Islet of Langerhans (tissue), 1 donor: Measurements from ENCODE around the gene TMPRSS7.
"Not testable (repeated sequence)": the region's sequence is repeated elsewhere in the genome, so short reads cannot be mapped to it uniquely, and the experiment has no call there.

ENCODE experiments used
- FAIRE-seq: peaks from one replicate; lab custom pipeline; 2011; peaks lifted over from hg19 to GRCh38; lab: Jason Lieb, UNC

Gene TMPRSS7

DNA sequence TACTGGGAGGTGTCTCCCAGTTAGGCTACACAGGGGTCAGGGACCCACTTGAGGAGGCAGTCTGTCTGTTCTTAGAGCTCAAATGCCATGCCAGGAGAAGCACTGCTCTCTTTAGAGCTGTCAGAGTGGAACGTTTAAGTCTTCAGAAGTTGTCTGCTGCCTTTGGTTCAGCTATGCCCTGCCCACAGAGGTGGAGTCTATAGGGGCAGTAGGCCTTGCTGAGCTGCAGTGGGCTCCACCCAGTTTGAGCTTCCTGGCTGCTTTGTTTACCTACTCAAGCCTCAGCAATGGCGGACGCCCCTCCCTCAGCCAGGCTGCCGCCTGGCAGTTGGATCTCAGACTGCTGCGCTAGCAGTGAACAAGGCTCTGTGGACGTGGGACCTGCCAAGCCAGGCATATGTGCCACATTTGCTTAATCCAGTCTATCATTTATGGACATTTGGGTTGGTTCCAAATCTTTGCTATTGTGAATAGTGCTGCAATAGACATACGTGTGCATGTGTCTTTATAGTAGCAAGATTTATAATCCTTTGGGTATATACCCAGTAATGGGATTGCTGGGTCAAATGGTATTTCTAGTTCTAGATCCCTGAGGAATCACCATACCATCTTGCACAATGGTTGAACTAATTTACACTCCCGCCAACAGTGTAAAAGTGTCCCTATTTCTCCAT lies 38.0 kb downstream of the TMPRSS7 start:
- not testable (repeated sequence) for FAIRE-seq

DNA sequence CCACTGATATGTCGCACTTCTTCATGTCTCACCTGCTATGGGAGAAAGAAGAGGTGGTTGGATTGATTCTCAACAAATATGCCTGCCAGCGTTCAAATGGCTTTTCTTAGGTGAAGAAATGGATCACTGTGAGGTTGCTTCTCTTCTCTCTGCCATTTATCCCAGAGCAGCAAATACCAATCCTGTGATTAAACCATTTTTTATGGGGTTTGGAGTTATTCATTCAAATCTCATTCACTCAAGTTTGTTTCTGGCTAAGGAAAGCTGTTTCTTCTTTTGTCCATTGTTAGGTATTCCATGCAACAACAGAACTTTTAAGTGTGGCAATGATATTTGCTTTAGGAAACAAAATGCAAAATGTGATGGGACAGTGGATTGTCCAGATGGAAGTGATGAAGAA lies 39.5 kb downstream of the TMPRSS7 start:
- FAIRE-seq: no peak

DNA sequence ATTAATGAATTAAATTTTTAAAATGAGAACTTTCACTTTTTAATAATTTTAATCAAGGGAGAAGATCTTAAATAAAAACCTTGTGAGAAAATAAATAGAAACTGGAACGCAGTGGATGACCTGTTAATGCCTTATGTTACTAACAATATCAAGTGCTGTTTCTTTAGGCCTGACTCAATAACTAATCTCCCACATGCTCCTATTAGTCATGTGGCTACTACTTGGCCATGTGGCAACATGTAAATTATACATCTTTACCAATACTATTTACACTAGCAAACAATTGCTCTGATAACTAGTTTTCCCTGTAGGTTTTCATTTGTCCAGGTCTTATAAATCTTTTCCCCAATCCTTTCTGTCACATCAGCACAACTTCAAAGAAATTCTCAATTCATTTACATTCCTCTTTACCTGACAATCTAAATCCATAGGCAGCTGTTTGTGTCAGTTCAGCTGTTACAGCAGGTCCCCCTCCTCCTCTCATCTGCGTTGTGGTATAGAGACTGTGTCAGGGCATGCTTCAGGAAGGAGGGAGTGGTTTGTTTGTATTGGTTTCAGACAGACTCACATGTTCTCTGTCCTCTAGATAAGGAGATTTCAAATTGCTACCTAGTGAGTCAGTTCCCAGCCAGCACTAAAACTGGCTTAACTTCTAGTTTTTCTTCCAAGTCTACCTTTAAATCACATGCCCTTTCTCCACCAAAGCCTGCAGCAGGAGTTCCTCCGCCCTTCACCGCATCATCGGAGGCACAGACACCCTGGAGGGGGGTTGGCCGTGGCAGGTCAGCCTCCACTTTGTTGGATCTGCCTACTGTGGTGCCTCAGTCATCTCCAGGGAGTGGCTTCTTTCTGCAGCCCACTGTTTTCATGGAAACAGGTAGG lies 40.3 kb downstream of the TMPRSS7 start:
- FAIRE-seq: no peak

DNA sequence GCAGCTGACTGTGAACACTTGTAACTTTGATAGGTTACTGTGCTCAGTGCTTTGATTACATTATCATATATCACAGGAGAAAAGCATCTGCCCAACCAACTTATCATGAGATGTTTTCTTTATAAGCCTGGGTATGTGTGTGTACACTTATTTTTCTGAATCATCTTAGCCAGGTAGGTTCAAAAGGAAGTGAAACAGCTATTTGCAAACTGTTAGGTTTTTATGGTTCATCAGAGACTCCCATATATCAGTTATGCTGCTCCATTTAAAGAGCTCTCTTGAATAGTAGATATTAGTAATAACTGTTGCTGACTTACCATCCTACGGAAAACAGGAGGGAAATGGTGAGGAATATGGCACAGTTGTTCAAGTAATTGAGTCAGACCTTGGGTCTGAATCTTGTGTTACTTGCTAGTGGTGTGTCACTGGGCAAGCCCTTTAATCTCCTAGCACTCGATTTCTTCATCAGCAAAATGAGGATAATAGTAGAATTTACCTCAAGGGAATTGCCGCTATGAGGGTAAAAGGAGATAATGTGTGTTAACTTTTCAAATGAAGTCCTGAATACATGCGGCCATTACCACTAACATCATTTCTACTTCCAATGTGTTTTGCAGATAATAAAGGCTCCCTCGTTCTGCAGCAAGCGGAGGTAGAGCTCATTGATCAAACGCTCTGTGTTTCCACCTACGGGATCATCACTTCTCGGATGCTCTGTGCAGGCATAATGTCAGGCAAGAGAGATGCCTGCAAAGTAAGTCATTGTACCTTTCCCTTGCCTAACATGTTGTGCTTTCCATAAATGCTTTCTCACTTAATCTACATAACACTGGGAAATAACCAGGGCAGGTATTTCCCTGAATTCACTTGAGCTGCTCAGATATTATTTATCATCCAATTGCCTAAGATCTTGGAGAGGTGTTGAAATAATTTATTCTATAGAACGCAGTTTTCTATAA lies 43.9 kb downstream of the TMPRSS7 start:
- no peak for FAIRE-seq

DNA sequence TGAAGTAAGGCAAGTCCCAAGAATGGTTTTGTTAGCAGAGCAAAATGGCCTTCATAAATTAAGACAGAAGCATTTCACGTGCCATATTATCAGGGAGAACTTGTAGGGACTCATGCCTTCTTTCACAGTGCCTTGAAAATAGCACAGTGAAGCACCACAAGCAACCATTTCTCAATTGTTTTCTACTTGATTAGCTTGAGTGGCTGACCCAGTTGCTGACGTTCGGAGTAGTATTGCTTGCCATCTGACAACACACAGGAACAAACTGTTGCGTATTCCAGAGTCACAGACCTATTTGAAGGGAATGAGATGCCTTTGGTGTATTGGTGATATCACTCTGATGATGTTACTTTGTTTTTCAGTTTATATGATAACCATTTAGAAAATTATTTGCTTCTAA lies 48.7 kb downstream of the TMPRSS7 start:
- no peak for FAIRE-seq

DNA sequence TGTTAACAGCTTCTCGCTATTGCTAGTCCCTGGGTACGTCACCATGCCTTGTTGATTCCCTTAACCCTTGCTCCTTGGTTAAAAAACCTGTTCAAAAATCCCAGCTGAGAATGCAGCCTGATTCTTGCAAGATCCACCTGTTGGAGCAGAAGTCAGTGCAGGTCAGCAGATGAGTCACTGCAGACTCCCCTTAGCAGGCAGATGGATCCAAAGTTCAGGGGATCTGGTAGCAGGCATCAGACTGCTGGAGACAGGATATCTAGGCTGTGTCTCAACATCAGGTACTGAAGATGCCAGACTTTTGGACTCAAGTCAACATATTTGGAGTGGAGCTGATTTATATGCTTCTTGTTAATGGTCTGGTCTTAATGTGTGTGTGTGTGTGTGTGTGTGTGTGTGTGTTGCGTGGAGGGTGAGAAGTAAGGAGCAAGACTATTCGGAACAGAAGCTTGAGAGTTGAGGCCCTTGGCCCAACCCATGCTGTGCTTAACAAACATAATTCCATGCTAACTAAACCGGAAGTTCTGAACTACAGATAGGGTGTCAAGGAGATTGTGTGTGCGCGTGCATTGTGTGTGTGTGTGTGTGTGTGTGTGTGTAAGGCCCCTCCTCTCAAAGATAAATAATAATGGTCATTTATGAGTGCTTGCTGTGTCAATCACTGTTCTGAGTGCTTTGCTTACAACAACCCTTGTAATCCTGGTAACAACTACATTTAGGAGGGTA lies 50.6 kb downstream of the TMPRSS7 start:
- FAIRE-seq: no peak

DNA sequence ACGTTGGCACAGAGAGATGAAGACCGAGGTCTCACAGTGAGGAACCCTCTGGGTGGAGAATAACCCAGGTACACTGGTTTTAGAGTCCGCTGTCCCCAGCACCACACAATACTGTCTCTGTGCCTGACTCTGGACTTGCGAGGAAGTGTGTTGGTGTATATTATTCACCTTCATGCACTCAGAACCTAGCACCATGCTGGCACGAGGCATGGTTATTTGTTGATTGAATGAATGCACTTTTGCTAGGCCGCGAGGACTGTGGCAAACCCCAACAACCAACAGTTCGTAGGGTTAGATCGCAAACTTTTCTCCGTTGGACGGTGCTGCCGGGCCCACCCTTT lies 51.2 kb downstream of the TMPRSS7 start:
- no peak for FAIRE-seq

DNA sequence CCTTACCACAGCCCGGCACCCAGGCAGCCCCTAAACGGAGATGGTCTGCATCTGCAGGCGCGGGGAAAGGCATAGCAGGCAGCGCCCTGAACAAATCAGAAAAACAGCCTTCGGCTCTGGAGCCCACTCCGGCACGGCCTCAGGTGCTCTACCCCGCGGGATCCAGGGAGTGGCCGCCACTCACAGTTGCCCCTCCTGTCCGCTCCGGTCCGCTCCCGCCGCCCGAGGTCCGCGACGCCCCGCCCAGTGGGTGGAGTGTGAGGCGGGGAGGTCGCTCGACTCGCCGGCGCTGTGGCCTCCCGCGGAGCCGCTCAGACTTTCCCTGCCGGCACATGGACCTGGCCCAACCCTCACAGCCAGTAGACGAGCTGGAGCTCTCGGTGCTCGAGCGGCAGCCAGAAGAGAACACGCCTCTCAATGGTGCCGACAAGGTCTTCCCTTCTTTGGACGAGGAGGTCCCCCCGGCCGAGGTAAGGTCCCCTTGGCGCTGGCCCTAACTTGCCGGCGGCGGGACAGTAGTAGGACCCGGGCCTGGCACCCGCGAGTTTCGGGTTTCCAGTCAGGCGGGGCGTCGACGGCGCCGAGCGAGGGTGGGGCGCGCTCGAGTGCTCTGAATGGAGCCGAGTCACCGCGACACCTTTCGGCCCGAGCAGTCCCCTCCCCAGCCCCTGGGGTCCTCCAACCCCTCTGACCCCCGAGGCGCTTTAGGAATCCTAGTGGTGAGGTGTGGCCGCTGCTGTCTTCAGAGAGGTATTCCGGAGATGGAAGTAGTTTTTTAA lies 51.7 kb downstream of the TMPRSS7 start, which contains the start of gene C3orf52:
Gene C3orf52, plus strand, starts transcription at position 314 of the 779 bp plus-strand sequence. Its CDS starts 19 bp downstream, at position 333.
- FAIRE-seq: no peak

DNA sequence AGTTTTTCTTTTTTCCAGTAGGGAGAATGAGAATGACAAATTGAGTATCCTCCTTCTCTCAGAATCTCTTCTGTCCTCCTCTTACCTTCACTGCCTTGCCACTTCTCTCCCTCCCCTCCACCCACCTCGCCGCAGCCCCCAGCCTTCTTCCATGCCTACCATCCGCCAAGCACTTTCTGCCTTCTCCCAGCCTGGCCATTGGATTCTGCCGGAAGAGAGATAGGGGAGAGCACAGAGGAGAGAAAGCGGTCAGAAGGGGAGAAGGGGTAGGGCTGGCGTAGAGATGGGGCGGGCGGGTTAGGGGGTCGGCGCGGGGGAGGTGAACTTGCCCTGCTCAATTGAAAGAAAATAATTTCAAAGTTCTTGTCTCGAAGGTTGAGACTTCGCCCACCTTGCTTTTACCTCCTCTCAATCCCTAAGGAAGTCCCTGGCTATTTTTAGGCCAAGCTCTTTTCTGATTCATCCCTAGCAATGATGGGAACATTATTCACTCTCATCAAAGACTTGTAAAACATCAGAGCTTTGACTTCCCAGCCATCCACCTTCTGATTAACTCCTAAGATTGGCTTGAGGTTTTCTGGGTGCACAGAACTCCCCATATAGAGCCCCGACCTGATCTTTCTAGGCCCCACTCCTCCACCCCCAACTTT lies 52.5 kb downstream of the TMPRSS7 start:
- no peak for FAIRE-seq

DNA sequence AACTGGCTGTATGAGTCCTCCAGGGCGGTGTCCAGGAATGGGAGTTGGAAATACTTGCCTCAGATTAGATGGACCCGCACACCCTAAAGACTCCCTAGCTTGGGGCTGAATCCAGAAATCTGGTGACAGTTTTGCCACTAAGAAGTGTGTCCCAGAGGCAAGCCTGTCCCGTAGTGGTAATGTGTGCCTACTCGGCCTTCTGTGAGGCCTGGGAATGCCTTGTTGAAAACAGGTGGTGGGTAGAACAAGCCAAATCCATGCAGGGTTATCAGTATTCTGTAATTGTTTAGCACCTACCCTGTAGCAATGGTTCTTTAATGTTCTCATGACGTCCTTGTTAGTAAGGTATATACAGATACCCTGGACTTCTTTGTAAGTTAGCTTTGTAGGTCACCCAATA lies 53.2 kb downstream of the TMPRSS7 start:
- FAIRE-seq: no peak

DNA sequence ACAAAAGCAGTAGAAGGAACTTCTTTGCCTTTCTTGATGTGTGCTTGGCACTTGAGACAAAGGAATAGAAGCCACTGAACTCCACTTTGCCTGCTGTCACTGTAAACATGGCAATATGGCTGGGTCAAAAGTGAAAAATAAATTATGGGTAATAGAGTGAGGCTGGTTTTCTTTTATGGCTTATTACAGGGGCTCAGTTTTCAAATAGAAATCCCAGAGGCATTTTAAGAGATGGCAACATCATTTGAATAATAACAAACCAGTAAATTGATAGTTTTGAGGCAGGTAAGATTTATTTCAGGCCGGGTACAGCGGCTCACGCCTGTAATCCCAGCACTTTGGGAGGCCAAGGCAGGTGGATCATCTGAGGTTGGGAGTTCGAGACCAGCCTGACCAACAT lies 54.4 kb downstream of the TMPRSS7 start:
- FAIRE-seq: no peak

DNA sequence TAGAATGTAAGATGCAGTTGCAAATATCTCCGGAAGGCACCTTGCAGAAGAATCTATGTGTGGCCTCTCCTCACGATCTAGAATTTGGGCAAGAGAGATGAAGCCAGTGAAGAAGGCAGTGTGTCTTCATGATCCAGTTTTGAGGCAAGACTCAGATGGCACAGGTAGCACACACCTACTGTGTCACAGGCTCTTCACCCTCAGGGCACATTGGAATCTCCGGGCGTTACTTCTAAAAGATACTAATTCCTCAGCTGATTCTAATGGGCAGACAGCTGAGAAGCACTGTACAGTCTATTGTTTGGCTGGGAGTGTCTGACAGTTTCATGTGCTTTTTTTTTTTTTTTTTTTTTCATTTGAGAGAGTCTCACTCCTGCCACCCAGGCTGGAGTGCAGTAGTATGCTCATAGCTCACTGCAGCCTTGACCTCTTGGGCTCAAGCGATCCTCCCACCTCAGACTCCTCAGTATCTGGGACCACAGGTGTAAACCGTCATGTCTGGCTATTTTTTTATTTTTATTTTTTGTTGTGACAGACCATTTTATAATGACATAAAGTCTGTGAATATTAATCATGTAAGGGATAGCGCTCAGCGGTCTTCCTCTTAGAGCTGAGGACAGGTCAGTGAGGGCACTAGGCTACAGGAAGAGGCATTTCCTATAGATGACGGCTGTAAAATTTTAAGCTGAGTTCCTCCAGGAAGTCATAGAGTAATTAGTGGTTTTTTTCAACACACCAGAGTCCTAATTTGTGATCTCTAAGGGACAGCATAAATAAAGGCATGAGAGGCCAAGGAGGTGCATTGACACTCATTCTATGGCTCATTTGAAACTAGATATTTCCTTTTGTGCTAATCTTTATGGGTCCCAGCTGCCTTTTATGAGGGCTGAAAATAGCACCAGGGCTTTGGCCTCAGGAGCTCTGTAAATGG lies 55.7 kb downstream of the TMPRSS7 start:
- no peak for FAIRE-seq

DNA sequence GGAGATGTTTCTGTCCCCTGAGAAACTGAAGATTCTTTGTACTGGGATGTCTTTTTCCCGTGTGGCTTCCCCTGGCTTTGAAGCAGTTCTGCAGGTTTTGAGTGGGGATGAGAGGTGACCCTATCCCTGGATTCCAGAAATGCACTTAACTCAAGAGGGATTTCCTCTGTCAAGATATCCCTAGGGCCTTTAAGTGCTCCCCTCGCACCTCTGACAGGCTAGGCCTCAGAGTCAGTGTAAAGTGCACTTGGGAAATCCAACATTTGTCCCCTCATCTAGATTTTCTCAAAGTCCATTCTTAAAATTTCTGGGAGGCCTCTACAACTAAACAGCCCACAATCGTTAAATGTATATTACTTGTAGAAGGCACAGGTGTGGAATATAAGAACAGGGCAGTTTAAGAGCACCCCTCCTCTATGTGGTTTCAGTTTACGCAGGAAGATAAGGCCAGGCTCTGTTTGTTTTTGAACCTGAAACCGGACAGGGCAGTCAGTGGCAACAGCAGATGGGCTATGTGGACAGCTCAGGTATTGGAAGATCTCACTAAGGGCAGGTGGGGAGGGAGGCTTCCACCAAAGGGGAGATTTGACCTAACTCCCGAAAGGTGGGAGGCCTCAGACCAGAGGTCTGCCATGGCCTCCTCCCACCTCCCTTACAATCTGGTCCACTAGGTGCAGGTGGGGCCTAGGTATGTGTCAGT lies 56.5 kb downstream of the TMPRSS7 start:
- no peak for FAIRE-seq

DNA sequence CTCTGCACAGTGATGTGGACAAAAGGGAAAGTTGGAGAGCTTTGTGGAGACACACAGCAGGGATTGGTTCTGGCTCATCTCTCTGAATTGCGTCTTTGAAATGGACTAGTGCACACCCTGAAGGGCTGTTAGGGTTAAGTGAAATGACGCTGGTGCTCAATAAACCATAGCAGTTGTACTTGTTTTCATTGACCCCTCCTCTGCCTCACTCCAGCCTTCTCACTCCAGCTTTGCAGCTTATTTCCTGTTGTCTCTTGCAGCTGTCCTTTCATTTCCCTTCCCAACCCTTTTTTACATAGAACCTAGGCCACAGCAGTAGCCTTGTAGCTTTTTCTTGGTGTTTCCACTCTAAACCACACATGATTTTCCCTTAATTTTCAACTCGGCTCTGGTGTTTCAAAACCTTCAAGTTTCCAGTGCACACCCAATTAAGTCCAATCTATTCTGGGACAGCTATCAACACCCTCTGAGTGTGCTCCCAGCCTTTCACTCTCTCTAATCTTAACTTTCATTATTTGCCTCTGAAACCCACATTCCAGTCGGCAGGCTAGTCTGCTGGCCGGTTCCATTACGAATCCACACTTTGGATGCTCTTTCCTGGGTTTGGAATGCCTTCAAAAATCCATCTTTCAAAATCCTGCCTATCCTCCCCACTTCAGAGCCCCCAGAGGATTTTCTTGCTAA lies 58.1 kb downstream of the TMPRSS7 start:
- FAIRE-seq: no peak

DNA sequence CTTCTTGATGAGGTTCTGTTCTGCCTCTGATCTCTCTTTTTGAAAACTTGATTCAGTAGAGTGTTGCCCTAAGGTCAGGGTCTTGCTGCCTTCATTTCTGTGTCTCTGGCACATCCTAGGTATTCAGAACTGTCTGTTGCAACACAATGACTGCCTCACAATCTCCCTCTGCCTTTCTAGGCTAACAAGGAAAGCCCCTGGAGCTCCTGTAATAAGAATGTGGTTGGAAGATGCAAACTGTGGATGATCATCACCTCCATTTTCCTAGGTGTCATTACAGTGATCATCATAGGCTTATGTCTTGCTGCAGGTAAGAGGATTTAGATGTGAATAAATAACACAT lies 58.6 kb downstream of the TMPRSS7 start:
- no peak for FAIRE-seq

DNA sequence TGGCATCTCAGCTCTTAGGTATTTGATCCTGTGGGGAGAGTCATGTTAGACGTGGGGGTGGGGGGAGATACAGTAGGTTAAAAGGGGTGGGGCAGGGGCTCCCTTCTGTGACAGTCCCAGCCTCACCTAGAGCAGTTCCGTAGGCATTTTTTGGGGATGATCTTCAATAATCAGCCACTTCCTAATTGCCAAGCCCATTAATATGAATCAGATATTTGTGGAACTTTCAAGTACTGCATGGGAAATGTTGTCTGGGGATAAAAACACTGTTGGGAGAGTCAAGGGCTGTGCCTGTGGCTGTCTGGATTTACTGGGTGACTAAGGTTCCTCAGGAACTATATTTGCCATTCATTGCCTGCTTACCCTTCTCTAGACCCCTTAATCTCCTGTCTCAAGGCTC lies 61.2 kb downstream of the TMPRSS7 start:
- no peak for FAIRE-seq

DNA sequence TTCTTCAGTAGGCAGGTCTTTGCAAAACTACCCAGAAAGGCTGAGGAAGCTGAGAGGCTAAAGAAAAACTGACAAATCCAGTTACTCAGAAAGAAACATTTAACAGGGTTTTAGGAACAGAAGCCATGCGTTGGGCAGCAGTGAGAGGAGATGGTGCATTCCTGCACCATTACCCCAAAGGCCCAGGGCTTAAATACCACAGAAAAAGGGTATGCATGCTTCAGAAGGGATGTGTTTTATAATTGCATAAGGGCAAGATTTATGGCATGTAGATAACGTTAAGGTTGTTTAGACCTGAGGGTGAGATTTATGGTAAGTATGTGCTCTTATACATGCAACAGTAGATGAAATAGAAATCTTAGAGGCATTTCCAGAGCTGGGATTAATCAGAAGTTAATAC lies 61.6 kb downstream of the TMPRSS7 start:
- FAIRE-seq: no peak

DNA sequence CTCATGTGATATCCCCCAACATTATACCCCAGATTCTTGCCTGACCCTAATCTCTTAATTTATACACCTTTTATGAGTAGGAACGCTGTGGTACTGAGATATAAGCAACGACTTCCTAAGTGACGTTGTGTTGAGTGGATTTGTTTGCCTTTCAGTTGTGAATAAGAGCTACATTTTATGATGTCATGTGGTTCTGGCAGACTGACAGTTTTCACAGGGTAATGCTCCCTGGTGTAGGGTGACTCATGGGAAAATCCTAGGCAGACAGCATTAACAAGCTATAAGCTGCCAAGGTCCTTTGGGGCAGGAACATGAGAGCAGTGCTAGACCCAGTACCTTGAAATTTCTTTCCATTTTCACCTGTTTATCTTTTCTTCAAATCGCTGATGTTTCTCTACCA lies 62.8 kb downstream of the TMPRSS7 start:
- peak; percentile 98 for FAIRE-seq
